Ectodermal cell (in vitro differentiated cells): Measurements from ENCODE around the gene ZNF473.
"Not testable (repeated sequence)": the region's sequence is repeated elsewhere in the genome, so short reads cannot be mapped to it uniquely, and the experiment has no call there.

ENCODE experiments used
- H3K27ac ChIP-seq: 2 replicates; pipeline ENCODE4 v1.7.0; 2013; ENCODE audit warnings: mild to moderate bottlenecking, low read depth, low read length; ENCODE audit not compliant: insufficient read depth, poor library complexity, severe bottlenecking
- H3K27me3 ChIP-seq: 2 replicates; pipeline ENCODE4 v1.7.0; 2013; ENCODE audit warnings: mild to moderate bottlenecking, low read length; ENCODE audit not compliant: insufficient read depth, control insufficient read depth, poor library complexity, severe bottlenecking
- H3K36me3 ChIP-seq: one replicate; pipeline ENCODE4 v1.7.0; 2013; ENCODE audit warnings: low read length; ENCODE audit not compliant: control insufficient read depth, insufficient read depth
- H3K4me1 ChIP-seq: one replicate; pipeline ENCODE4 v1.7.0; 2013; ENCODE audit warnings: low read length; ENCODE audit not compliant: control insufficient read depth, insufficient read depth
- H3K4me3 ChIP-seq: 2 replicates; pipeline ENCODE4 v1.7.0; 2013; ENCODE audit warnings: low read depth, low read length, control low read depth; ENCODE audit not compliant: insufficient read depth
- H3K9me3 ChIP-seq: 2 replicates; pipeline ENCODE4 v1.7.0; 2013; ENCODE audit warnings: mild to moderate bottlenecking, low read length, moderate library complexity; ENCODE audit not compliant: control insufficient read depth
- WGBS, 2 experiments: methylation state at CpG; one replicate each; pipeline ENCODE4 v1.1.7; 2013; ENCODE audit warnings: missing lambda C conversion rate in 2 of 2; 5-methylcytosine and 5-hydroxymethylcytosine counted together

ZNF473 gene

DNA sequence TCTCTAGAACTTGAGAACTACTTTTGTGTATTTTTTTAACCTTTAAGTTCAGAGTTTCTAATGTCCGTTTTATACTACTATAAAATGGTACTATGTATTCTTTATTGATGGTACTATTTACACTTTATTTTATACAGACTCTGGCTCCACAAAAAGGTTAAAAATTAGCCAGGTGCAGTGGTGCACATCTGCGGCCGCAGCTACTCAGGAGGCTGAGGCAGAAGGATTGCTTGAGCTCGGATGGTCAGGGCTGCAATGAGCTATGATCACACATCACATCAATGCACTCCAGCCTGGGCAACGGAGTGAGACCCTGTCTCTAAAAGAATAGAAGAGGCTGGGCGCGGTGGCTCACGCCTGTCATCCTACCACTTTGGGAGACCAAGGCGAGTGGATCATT is 66.0 kb downstream of the ZNF473 start:
- H3K27me3 ChIP-seq, H3K9me3 ChIP-seq, H3K4me1 ChIP-seq, H3K4me3 ChIP-seq, H3K36me3 ChIP-seq, H3K27ac ChIP-seq: not testable (repeated sequence)
- 87 to 88% methylated on average over 3 of the region's 9 CpGs for WGBS, 2 experiments

DNA sequence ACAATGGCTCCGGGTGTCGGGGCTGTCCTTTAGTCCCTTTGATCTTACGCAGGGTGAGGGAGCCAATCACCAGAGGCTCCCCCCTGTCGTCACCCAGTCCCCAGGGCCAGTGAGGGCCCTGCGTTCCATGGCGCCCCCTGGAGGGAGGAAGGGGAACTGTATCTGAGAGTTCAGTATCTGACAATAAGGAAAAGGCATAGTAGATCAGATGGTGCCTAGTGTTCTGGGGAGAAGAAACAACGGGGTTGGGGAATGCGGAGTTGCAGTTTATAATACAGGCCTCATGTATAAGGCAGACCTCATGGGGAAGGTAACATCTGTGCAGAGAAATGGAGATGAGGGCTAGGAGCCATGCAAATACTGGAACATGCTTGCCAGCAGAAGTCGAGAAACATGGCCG is 66.8 kb downstream of the ZNF473 start:
- H3K27me3 ChIP-seq, H3K9me3 ChIP-seq, H3K36me3 ChIP-seq, H3K27ac ChIP-seq, H3K4me3 ChIP-seq, H3K4me1 ChIP-seq: not testable (repeated sequence)
- WGBS, 2 experiments, result no CpG with 5 or more reads among the region's 10 CpGs

GRCh38 chr19:50097884-50098283 is 72.1 kb downstream of the ZNF473 start:
- not testable (repeated sequence) for H3K27ac ChIP-seq, H3K36me3 ChIP-seq, H3K27me3 ChIP-seq, H3K4me1 ChIP-seq, H3K9me3 ChIP-seq, H3K4me3 ChIP-seq
- no CpG with 5 or more reads among the region's 13 CpGs for WGBS, 2 experiments

DNA sequence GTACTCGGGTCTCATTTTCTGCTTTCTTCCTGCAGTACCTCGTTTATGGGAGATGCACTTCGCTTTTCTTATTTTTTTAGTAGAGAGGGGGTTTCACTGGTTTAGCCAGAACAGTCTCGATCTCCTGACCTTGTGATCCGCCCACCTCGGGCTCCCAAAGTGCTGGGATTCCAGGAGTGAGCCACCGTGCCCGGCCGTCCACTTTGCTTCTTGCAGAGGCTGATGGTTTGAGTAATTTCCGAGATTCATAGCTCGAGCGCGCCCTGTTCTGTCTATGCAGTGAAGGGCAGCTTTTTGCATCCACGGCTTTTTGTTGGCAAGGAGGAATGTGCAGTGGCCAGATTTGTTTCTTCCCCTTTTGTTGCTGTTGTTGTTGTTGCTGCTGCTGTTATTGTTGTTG is 73.1 kb downstream of the ZNF473 start:
- H3K27ac ChIP-seq, H3K27me3 ChIP-seq, H3K36me3 ChIP-seq, H3K4me1 ChIP-seq, H3K4me3 ChIP-seq, H3K9me3 ChIP-seq: not testable (repeated sequence)
- WGBS, 2 experiments, result 81 to 85% methylated on average over 7 to 8 of the region's 14 CpGs

DNA sequence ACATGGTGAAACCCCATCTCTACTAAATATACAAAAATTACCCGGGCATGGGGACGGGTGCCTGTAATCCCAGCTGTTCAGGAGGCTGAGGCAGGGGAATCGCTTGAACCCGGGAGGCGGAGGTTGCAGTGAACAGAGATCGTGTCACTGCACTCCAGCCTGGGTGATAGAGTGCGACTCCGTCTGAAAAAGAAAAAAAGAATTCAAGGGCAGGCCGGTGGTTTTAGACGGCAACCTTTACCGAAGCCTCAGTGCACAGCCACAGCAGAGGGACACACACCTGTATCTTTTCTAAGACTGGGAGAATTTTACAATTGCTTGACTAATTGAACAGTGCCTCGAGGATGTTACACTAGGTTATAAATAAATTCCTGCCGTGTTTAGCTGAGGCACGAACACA is 73.9 kb downstream of the ZNF473 start:
- not testable (repeated sequence) for H3K36me3 ChIP-seq, H3K4me1 ChIP-seq, H3K27ac ChIP-seq, H3K27me3 ChIP-seq, H3K9me3 ChIP-seq, H3K4me3 ChIP-seq
- WGBS, 2 experiments, result 80 to 87% methylated on average over 9 of the region's 14 CpGs

- not testable (repeated sequence) for H3K27ac ChIP-seq, H3K4me3 ChIP-seq, H3K9me3 ChIP-seq, H3K4me1 ChIP-seq, H3K27me3 ChIP-seq, H3K36me3 ChIP-seq
- no CpG with 5 or more reads among the region's 13 CpGs for WGBS, 2 experiments
These were observed 75.1 kb downstream of the ZNF473 start for GRCh38 chr19:50100946-50101345.
